Measurements from ENCODE around the gene DAB2IP.

DAB2IP gene

DNA sequence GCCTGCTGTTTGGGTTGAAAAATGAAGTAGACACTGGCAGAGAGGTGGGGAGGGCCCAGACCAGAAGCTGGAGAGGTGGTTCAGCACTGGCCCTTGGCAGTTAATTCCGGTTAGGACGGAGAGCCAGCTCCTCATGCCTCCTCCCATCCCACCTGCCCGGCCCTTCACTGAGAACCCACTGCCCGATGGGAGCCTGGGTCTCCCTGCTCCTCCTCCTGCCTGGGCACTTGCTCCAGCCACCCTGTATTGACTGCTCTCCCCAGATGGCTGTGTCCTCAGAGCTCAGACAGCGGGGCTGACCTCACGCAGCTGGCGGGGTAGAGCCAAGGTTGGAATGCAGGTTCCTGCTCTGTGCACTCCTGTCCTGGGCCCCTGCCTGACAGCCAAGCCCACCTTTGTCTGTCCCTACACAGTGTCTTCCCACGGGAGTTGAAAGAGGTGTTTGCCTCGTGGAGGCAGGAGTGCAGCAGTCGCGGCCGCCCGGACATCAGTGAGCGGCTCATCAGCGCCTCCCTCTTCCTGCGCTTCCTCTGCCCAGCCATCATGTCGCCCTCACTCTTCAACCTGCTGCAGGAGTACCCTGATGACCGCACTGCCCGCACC, 114.7 kb downstream of the DAB2IP start:
- DNase-seq = no peak

DNA sequence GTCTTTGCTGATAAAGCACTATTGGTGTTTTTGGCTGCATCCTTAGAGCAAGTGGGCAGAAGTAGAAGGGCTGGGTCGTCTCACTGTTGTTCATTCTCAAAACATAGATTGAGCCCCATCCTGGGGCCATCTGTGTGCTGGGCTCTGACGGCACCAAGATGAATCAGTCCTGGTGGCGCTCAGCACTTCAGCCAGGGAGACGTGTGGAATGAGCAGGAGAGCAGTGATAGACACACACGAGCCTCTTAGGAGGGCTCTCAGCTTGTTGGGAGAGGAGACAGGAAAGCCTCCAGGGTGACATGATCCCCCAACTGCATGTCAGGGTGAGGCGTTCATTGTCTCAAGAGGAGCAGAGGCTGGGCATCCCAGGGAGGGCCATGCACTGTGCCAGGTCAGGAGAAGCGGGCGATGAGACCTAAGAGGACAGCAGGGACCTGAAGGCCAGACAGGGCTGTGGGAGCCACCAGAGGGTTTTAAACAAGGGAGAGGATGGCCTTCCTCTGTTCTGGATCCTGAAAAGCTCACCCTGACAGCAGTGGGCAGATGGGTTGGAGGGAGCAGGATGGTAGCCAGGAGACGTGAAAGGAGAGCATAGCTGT, 115.8 kb downstream of the DAB2IP start:
- no peak for DNase-seq

DNA sequence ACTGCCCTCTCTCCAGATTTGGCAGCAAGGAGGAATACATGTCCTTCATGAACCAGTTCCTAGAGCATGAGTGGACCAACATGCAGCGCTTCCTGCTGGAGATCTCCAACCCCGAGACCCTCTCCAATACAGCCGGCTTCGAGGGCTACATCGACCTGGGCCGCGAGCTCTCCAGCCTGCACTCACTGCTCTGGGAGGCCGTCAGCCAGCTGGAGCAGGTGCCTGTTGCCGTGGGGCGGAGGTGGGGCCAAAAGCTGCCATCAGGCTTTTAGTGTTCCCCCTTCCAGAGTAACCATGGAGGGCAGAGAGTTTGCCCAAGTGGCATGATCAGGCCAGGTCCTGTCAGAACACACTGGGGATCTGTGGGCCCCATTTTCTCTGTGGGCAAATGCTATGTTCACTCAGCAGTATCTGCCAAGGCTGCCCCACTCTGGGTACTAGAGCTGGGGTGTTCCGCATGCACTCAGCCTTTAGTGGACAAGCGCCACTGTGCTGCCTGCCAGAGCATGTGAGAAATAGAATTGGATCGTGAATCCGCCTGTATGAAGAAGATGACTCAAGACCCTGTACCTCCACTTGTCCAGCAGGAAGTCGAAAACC, 117.1 kb downstream of the DAB2IP start:
- DNase-seq = no peak

DNA sequence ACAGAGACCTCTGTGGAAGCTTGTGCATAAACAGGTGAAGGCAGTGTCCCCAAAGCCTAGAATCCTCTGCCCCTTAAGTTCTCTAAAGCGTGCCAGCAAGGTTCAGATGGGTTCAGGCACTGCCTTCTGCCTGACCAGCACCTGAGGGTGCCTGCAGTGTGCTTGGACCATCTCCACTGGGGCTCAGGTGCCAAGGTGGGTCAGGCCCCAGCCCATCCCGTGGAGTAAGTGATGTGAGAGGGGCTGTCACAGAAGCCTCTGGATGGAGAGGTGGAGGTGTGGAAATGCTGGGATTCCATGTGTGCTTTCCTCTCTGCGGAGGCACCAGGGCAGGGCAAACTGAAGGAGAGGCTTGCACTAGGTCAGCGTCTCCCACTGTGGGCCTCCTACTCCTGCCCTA, 118.5 kb downstream of the DAB2IP start:
- no peak for DNase-seq

GRCh38 chr9:121770415-121771273, 119.2 kb downstream of the DAB2IP start:
- no peak for DNase-seq

DNA sequence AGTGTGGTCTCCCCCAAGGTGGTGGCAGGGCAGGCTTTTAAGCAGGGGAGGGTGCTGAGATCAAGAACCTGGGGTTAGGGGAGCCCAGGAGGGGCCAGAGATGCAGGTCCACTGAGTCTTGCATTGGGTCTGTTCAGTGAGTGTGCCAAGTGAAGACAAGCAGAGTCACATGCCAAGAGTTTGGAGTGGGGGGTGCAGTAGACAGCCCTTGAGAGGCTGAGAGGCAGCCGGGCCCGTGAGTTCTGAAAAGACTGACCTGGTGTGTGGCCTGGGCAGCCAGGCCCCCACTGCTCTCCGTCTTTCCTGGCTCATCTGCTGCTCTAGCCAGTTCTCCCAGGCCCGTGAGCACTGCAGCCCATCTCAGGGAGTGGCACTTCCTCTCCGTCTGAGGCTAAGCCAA, 120.0 kb downstream of the DAB2IP start:
- DNase-seq = no peak

- no peak for DNase-seq
These were observed 120.6 kb downstream of the DAB2IP start for GRCh38 chr9:121771851-121772599.

DNA sequence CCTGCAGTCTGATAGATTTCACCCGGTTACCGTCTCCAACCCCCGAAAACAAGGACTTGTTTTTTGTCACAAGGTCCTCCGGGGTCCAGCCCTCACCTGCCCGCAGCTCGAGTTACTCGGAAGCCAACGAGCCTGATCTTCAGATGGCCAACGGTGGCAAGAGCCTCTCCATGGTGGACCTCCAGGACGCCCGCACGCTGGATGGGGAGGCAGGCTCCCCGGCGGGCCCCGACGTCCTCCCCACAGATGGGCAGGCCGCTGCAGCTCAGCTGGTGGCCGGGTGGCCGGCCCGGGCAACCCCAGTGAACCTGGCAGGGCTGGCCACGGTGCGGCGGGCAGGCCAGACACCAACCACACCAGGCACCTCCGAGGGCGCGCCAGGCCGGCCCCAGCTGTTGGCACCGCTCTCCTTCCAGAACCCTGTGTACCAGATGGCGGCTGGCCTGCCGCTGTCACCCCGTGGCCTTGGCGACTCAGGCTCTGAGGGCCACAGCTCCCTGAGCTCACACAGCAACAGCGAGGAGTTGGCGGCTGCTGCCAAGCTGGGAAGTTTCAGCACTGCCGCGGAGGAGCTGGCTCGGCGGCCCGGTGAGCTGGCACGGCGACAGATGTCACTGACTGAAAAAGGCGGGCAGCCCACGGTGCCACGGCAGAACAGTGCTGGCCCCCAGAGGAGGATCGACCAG, 121.3 kb downstream of the DAB2IP start:
- DNase-seq = no peak

GRCh38 chr9:121773286-121773953, 122.0 kb downstream of the DAB2IP start:
- DNase-seq = no peak

- no peak for DNase-seq
These were observed 122.7 kb downstream of the DAB2IP start for GRCh38 chr9:121773954-121774714.

DNA sequence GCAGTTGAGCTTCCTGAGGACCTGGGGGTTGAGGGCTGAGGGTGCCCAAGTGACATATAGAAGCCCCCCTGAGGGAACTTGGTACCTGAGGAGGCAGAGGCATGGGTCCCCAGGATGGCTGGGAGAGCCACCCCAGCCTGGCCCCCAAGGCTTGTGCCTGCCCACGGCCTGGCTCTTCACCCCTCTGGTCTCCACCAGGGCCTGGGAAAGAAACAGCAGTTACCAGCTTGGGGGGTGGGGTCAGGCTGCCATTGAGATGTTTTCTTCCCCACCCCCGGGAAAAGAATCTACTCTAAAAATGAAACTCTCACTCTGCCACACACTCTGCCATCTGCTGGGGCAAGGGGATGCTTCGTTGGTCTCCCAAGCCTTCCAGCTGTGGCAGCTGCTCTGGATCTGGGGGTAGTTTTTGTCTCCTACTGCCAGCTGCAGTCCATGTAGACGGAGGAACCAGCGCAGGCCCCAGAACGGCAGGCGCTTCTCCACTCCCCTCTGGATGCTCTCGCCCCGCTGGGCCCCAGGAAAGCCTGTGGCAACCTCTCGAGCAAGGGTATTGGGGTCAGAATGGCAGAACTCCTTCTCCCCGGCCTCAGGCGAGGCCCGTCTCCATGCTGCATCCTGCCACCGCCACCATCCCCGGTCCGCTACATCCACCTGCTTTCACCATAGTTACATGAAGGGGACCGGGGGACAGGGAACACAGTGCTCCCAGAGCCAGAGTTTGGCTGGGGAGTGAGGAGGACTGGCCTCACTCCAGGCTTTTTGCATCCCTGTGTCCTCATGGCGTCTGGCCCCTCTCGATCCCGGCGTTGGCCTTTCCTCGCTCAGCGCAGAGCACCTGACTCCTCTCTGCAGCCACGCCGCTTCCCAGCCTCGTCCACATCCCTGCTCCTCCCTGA, 123.5 kb downstream of the DAB2IP start:
- DNase-seq = no peak

GRCh38 chr9:121776001-121776738, 124.7 kb downstream of the DAB2IP start:
- no peak for DNase-seq

DNA sequence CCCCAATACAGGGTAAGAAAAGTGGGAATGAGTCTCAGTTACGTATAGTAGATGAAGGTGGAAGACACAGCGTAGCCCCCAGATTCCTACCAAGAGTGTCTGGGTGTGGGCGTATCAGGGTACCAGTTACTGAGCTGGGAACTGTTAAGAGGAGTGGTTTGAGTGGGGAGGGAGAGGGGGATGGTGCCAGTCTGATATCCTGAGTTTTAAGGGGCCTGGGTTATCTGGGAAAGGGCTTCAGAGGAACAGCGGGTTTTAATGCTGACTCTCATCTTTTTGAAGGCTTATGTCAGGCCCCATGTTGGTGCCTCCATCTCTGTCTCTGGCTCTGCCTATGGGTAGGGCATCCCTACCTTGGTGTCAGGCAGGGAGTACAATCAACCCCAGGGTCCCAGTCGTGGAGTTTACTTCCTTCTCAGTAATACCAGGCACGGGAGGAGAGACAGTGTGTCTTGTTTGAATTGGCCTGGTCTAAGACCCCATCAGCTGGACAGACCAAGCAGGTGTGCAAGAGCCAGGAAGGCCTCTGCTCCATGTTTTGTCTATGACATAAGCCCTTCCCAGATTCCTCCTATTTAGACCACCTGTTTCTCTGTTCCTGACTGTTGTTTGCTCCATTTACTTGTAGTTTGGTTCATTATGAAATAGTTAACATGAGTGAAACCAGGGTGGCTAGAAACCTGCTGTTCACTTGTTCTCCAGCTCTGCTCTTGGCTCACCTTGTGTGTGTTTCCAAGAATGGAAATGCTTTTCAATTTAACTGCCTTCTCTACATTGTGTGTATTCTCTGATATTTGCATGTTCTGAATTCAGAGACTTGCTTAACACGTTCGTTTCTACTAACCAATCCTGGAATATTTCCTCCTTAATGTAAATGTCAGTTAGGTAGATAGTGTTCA, 125.6 kb downstream of the DAB2IP start:
- DNase-seq = no peak

GRCh38 chr9:121778252-121779225, 127.1 kb downstream of the DAB2IP start:
- no peak for DNase-seq

DNA sequence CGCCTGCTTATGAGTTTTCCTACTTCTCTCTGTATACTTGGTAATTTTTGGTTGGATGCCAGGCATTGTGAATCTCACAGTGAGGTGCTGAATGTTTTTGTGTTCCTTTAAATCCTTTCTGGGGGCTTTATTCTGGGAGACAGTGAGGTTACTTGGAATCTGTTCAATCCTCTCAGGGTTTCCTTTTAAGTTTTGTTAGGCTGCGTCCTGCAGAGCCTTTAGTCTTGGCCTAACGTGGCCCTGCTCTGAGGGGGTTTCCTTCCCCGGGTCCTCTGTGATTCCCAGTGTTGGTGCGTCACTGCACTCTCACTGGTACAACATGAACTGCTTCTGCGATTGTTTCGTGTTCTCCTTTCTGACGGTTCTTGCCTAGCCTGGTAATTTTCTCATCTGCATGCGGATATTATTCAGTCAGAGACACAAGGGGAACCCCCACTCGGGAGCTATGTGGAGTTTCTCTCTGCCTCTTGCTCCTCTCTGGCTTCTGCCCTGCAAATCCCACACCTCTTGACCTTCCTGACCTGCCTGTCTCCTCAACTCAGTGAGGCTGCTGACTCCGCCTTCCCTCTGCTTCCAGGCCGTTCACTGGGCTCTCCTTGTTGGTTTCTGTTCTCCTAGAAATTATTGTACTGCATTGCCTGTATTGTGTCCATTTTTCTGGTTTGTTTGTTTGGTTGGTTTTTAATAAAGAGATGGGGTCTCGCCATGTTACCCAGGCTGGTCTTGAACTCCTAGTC, 128.1 kb downstream of the DAB2IP start:
- no peak for DNase-seq
